WTC11 (cell line): ENCODE measurements around the gene ATP2B1. TPM values are rescaled to one million over a fixed set of nuclear protein-coding genes. Genes with fewer than 3 reads are reported as not detected.

Experiments
- ATAC-seq: fragments of 200-7000 bp; cut with Tn5 transposase; 2 replicates; pipeline ENCODE4 v1.10.0; 2021; ENCODE audit warnings: mild to moderate bottlenecking, moderate library complexity
- CTCF ChIA-PET: fragments of 300-600 bp; sonication (Branson Sonifier 250); formaldehyde crosslinking; loops from one replicate; lab custom pipeline; 2021; ENCODE audit warnings: antibody characterized with exemption; lab: Charles Lee
- POLR2A ChIA-PET: fragments of 350-600 bp; sonication (Branson Sonifier 250); formaldehyde crosslinking; loops from one replicate; lab custom pipeline; 2021; ENCODE audit warnings: antibody characterized with exemption; lab: Charles Lee
- DNase-seq: peaks from one replicate; pipeline ENCODE4 v3.0.0; 2021; ENCODE audit warnings: low spot score
- H3K27ac Mint-ChIP-seq: 2 replicates; pipeline ENCODE4 v1.8.0; 2021; ENCODE audit warnings: mixed read lengths
- H3K27me3 Mint-ChIP-seq: 2 replicates; pipeline ENCODE4 v1.8.0; 2021; ENCODE audit warnings: low read depth, mild to moderate bottlenecking, moderate library complexity, mixed read lengths
- H3K36me3 Mint-ChIP-seq: 2 replicates; pipeline ENCODE4 v1.8.0; 2021; ENCODE audit warnings: mixed read lengths
- H3K4me1 Mint-ChIP-seq: 2 replicates; pipeline ENCODE4 v1.8.0; 2022; ENCODE audit warnings: mixed read lengths
- H3K4me3 Mint-ChIP-seq: 2 replicates; pipeline ENCODE4 v1.8.0; 2021; ENCODE audit warnings: mild to moderate bottlenecking, moderate library complexity, mixed read lengths
- H3K9me3 Mint-ChIP-seq: 2 replicates; pipeline ENCODE4 v1.8.0; 2021; ENCODE audit warnings: mixed read lengths
- ATF3 ChIP-seq: sonication (generic); formaldehyde crosslinking; conservative IDR thresholded peaks from 2 replicates; pipeline ENCODE4 v1.8.1; 2022; ENCODE audit warnings: mild to moderate bottlenecking, missing genetic modification reagents
- E2F1 ChIP-seq: sonication (generic); formaldehyde crosslinking; IDR thresholded peaks from 2 replicates; pipeline ENCODE4 v1.8.0; 2022; ENCODE audit warnings: mild to moderate bottlenecking, missing genetic modification reagents
- ETV6 ChIP-seq: sonication (generic); formaldehyde crosslinking; IDR thresholded peaks from 2 replicates; pipeline ENCODE4 v1.8.1; 2022; ENCODE audit warnings: mild to moderate bottlenecking, missing genetic modification reagents
- MYBL2 ChIP-seq: sonication (generic); formaldehyde crosslinking; IDR thresholded peaks from 2 replicates; pipeline ENCODE4 v1.8.1; 2023; ENCODE audit warnings: mild to moderate bottlenecking, moderate library complexity, missing genetic modification reagents
- NFE2L1 ChIP-seq: sonication (generic); formaldehyde crosslinking; IDR thresholded peaks from 2 replicates; pipeline ENCODE4 v1.8.1; 2023; ENCODE audit warnings: missing genetic modification reagents
- PRDM15 ChIP-seq: sonication (generic); formaldehyde crosslinking; IDR thresholded peaks from 2 replicates; pipeline ENCODE4 v1.8.0; 2022; ENCODE audit warnings: missing genetic modification reagents
- SMAD3 ChIP-seq: sonication (generic); formaldehyde crosslinking; IDR thresholded peaks from 2 replicates; pipeline ENCODE4 v1.8.0; 2022; ENCODE audit warnings: missing genetic modification reagents, mild to moderate bottlenecking, borderline replicate concordance
- SOX15 ChIP-seq: fragments of 250-450 bp; sonication (Bioruptor Pico); IDR thresholded peaks from 2 replicates; pipeline ENCODE4 v1.9.0; 2021; ENCODE audit warnings: mild to moderate bottlenecking
- ZNF138 ChIP-seq: sonication (generic); formaldehyde crosslinking; conservative IDR thresholded peaks from 2 replicates; pipeline ENCODE4 v1.8.1; 2022; ENCODE audit warnings: mild to moderate bottlenecking, moderate library complexity, missing genetic modification reagents
- ZNF281 ChIP-seq: sonication (generic); formaldehyde crosslinking; IDR thresholded peaks from 2 replicates; pipeline ENCODE4 v1.8.0; 2023; ENCODE audit warnings: mild to moderate bottlenecking, missing genetic modification reagents
- ZNF317 ChIP-seq: sonication (generic); formaldehyde crosslinking; IDR thresholded peaks from 2 replicates; pipeline ENCODE4 v1.8.1; 2023; ENCODE audit warnings: low read depth, mild to moderate bottlenecking, moderate library complexity, missing genetic modification reagents, borderline replicate concordance
- total RNA-seq: library from RNA; stranded (reverse); gene quantifications from 3 replicates; pipeline ENCODE4 v1.2.3, GENCODE V29; 2021

ATP2B1 gene
- total RNA-seq, 1 experiment from 2014 or later, result 31.7 TPM

GRCh38 chr12:89657066-89657465 lies 51.6 kb downstream of the ATP2B1 start:
- ChIA-PET CTCF (no interaction called here), POLR2A (no interaction called here)
- TF ChIP-seq ZNF317 (CRISPR knock-in tag), result no peak
- no peak for TF ChIP-seq SMAD3 (CRISPR knock-in tag)
- H3K36me3 Mint-ChIP-seq, result no peaks in the 10 kb centered on the region
- H3K9me3 Mint-ChIP-seq, result no peaks in the 10 kb centered on the region
- peaks cover 26% of the 10 kb centered on the region for H3K4me1 Mint-ChIP-seq
- no peaks in the 10 kb centered on the region for H3K27me3 Mint-ChIP-seq
- no peak overlapping the region for H3K4me3 Mint-ChIP-seq
- DNase-seq (no peak), ATAC-seq (no peak)
- H3K27ac Mint-ChIP-seq, result no peak overlapping the region

- no peak for TF ChIP-seq ETV6
- TF ChIP-seq PRDM15 (CRISPR knock-in tag), result no peak
- TF ChIP-seq E2F1, result no peak
- no peak for TF ChIP-seq ATF3 (CRISPR knock-in tag)
- TF ChIP-seq, all 79 proteins: peak for 0
- Mint-ChIP-seq H3K27me3 (no peaks in the 10 kb centered on the region), H3K4me3 (no peak overlapping the region), H3K27ac (no peak overlapping the region), H3K4me1 (peaks cover 26% of the 10 kb centered on the region), H3K36me3 (no peaks in the 10 kb centered on the region), H3K9me3 (no peaks in the 10 kb centered on the region)
- DNase-seq (no peak), ATAC-seq (no peak)
- POLR2A ChIA-PET, result no interaction called here
- CTCF ChIA-PET, result no interaction called here
Measured at GRCh38 chr12:89655841-89656240, 52.8 kb downstream of the ATP2B1 start.

- no peak overlapping the region for H3K4me3 Mint-ChIP-seq
- no peak for TF ChIP-seq SOX15 (CRISPR knock-in tag)
- TF ChIP-seq NFE2L1 (CRISPR knock-in tag), result no peak
- TF ChIP-seq ZNF138 (CRISPR knock-in tag), result no peak
- ChIA-PET POLR2A (no interaction called here), CTCF (no interaction called here)
- no peak overlapping the region for H3K27ac Mint-ChIP-seq
- H3K36me3 Mint-ChIP-seq, result peaks cover 4% of the 10 kb centered on the region
- H3K4me1 Mint-ChIP-seq, result peaks cover 19% of the 10 kb centered on the region
- ATAC-seq (no peak), DNase-seq (no peak)
- peaks cover 8% of the 10 kb centered on the region for H3K9me3 Mint-ChIP-seq
- H3K27me3 Mint-ChIP-seq, result no peaks in the 10 kb centered on the region
Measured at GRCh38 chr12:89651192-89651591, 57.4 kb downstream of the ATP2B1 start.

GRCh38 chr12:89650239-89650638 lies 58.4 kb downstream of the ATP2B1 start:
- H3K27me3 Mint-ChIP-seq, result no peaks in the 10 kb centered on the region
- no peak for DNase-seq

More at GRCh38 chr12:89650239-89650638, 58.4 kb downstream of the ATP2B1 start:
- POLR2A ChIA-PET, result no interaction called here
- Mint-ChIP-seq H3K9me3 (peaks cover 8% of the 10 kb centered on the region), H3K36me3 (peaks cover 4% of the 10 kb centered on the region), H3K4me3 (no peak overlapping the region), H3K27ac (no peak overlapping the region), H3K4me1 (peaks cover 29% of the 10 kb centered on the region)
- TF ChIP-seq MYBL2 (CRISPR knock-in tag), result no peak
- no peak for TF ChIP-seq ZNF281
- ATAC-seq, result no peak
- CTCF ChIA-PET, result no interaction called here
